ENCODE measurements around the gene ARFGEF2. TPM values are rescaled to one million over a fixed set of nuclear protein-coding genes. Genes with fewer than 3 reads are reported as not detected.

The ARFGEF2 gene
- polyA plus RNA-seq, 1 donor (not counting 4 experiments of a cell fraction or from before 2014, with no cell fraction given): 19.2 TPM

DNA sequence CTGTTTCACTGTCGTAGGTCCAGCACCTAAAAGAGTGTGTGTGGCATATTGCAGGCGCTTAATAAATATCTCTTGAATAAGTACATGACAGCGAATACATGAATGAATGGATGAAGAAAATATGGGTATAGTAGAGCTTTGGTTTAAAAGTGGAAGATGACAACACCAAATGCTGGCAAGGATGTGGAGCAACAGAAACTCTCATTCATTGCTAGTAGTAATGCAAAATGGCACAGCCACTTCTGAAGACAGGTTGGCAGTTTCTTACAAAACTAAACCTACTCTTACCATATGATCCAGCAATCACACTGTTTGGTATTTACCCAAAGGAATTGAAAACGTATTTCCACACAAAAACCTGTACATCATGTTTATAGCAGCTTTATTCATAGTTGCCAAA, 36.3 kb upstream of the ARFGEF2 start:
- no peaks in the 10 kb centered on the region for H3K9me1 ChIP-seq (ENCODE audit: control insufficient read depth, extremely low read depth, insufficient read depth, low read length)
- H3K4me1 ChIP-seq (ENCODE audit: control insufficient read depth, extremely low read depth, insufficient read depth, low read length): no peaks in the 10 kb centered on the region
- H3K27me3 ChIP-seq (ENCODE audit: control insufficient read depth, extremely low read depth, insufficient read depth, low read length): no peaks in the 10 kb centered on the region
- no peak overlapping the region for H3K9ac ChIP-seq (ENCODE audit: control insufficient read depth, extremely low read depth, insufficient read depth, low read length)
- H3K4me2 ChIP-seq (ENCODE audit: control insufficient read depth, extremely low read depth, insufficient read depth, low read depth, low read length): no peak overlapping the region
- no peak overlapping the region for H3K4me3 ChIP-seq (ENCODE audit: control insufficient read depth in 2 of 3, extremely low read depth in 1 of 3, insufficient read depth in 2 of 3, low read depth in 1 of 3, low read length in 3 of 3)
- H3K9me3 ChIP-seq (ENCODE audit: control insufficient read depth, low read depth, low read length): no peaks in the 10 kb centered on the region
- DNase-seq (ENCODE audit: low read depth, low spot score) (no peak), FAIRE-seq (no peak)
- no peaks in the 10 kb centered on the region for H3K36me3 ChIP-seq (ENCODE audit: control insufficient read depth in 2 of 2, extremely low read depth in 1 of 2, insufficient read depth in 2 of 2, low read length in 2 of 2)
- no peak overlapping the region for H3K27ac ChIP-seq (ENCODE audit: control insufficient read depth, insufficient read depth, low read length)
- no peak overlapping the region for H2AFZ ChIP-seq (ENCODE audit: control insufficient read depth, low read length)
- dilution Hi-C loops (cut with MboI; ENCODE audit: extremely low pct_ligation_motif_present, low sequenced_read_pairs): no loop called here
- H3K79me2 ChIP-seq (ENCODE audit: control insufficient read depth, insufficient read depth, low read length): no peaks in the 10 kb centered on the region
- TF ChIP-seq, protein P1, sequence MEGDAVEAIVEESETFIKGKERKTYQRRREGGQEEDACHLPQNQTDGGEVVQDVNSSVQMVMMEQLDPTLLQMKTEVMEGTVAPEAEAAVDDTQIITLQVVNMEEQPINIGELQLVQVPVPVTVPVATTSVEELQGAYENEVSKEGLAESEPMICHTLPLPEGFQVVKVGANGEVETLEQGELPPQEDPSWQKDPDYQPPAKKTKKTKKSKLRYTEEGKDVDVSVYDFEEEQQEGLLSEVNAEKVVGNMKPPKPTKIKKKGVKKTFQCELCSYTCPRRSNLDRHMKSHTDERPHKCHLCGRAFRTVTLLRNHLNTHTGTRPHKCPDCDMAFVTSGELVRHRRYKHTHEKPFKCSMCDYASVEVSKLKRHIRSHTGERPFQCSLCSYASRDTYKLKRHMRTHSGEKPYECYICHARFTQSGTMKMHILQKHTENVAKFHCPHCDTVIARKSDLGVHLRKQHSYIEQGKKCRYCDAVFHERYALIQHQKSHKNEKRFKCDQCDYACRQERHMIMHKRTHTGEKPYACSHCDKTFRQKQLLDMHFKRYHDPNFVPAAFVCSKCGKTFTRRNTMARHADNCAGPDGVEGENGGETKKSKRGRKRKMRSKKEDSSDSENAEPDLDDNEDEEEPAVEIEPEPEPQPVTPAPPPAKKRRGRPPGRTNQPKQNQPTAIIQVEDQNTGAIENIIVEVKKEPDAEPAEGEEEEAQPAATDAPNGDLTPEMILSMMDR (optimal IDR thresholded peaks at IDR 0.05 in 1 of 3, IDR thresholded peaks at IDR 0.05 in 1 of 3, conservative IDR thresholded peaks at IDR 0.05 in 1 of 3; ENCODE audit: extremely low read depth in 1 of 3, insufficient read depth in 2 of 3, low read length in 3 of 3): no peak
- TF ChIP-seq EZH2 (IDR thresholded peaks at IDR 0.05; ENCODE audit: low read length): no peak
- H4K20me1 ChIP-seq (ENCODE audit: control insufficient read depth, extremely low read depth, insufficient read depth, low read length): no peaks in the 10 kb centered on the region

DNA sequence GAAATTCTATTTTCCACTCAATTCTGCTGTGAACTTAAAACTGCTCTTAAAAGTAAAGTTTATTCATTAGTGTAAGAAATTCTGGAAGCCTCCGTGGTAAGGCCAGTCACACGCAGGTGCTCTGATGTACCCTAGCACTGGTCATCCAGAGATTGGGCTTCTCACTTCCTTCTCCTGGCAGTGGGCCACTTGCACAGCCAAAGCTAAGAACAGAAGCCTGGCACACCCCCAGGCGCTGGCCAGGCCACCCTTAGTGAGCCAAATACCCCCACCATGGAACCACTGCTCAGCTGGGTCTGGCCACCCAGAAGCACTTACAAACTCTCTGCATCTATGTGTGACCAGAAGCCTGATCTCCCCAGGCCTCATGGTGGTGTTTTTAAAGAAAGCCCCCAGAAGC, 35.3 kb upstream of the ARFGEF2 start:
- dilution Hi-C loops (cut with MboI; ENCODE audit: extremely low pct_ligation_motif_present, low sequenced_read_pairs): no loop called here
- no peak for DNase-seq (ENCODE audit: low read depth, low spot score)

More for the DNA sequence above, 35.3 kb upstream of the ARFGEF2 start:
- no peaks in the 10 kb centered on the region for H3K36me3 ChIP-seq (ENCODE audit: control insufficient read depth in 2 of 2, extremely low read depth in 1 of 2, insufficient read depth in 2 of 2, low read length in 2 of 2)
- no peaks in the 10 kb centered on the region for H3K9me3 ChIP-seq (ENCODE audit: control insufficient read depth, low read depth, low read length)
- no peak for FAIRE-seq
- no peaks in the 10 kb centered on the region for H3K27me3 ChIP-seq (ENCODE audit: control insufficient read depth, extremely low read depth, insufficient read depth, low read length)
- H3K9ac ChIP-seq (ENCODE audit: control insufficient read depth, extremely low read depth, insufficient read depth, low read length): no peak overlapping the region
- H3K27ac ChIP-seq (ENCODE audit: control insufficient read depth, insufficient read depth, low read length): no peak overlapping the region
- no peak for TF ChIP-seq EZH2 (IDR thresholded peaks at IDR 0.05; ENCODE audit: low read length)
- TF ChIP-seq, protein P1 (optimal IDR thresholded peaks at IDR 0.05 in 1 of 3, IDR thresholded peaks at IDR 0.05 in 1 of 3, conservative IDR thresholded peaks at IDR 0.05 in 1 of 3; ENCODE audit: extremely low read depth in 1 of 3, insufficient read depth in 2 of 3, low read length in 3 of 3): no peak
- H3K4me1 ChIP-seq (ENCODE audit: control insufficient read depth, extremely low read depth, insufficient read depth, low read length): no peaks in the 10 kb centered on the region
- H3K9me1 ChIP-seq (ENCODE audit: control insufficient read depth, extremely low read depth, insufficient read depth, low read length): no peaks in the 10 kb centered on the region
- no peak overlapping the region for H3K4me2 ChIP-seq (ENCODE audit: control insufficient read depth, extremely low read depth, insufficient read depth, low read depth, low read length)
- H2AFZ ChIP-seq (ENCODE audit: control insufficient read depth, low read length): no peak overlapping the region
- no peaks in the 10 kb centered on the region for H3K79me2 ChIP-seq (ENCODE audit: control insufficient read depth, insufficient read depth, low read length)
- H3K4me3 ChIP-seq (ENCODE audit: control insufficient read depth in 2 of 3, extremely low read depth in 1 of 3, insufficient read depth in 2 of 3, low read depth in 1 of 3, low read length in 3 of 3): no peak overlapping the region
- H4K20me1 ChIP-seq (ENCODE audit: control insufficient read depth, extremely low read depth, insufficient read depth, low read length): no peaks in the 10 kb centered on the region

Measured in keratinocyte (primary cell).